Pancreas (tissue), 10 donors: ENCODE results near the gene AUTS2. TPM values are rescaled to one million over a fixed set of nuclear protein-coding genes. Genes with fewer than 3 reads are reported as not detected.

Experiments
- ATAC-seq, 4 donors: fragments of 200-7000 bp; cut with Tn5 transposase; one replicate each; pipeline versions ENCODE4 v1.8.0 to v1.9.1; 2020; ENCODE audit warnings: mild to moderate bottlenecking in 4 of 4, moderate library complexity in 4 of 4
- DNase-seq, 6 donors: peaks; one replicate each; pipeline ENCODE4 v3.0.0-alpha.2; 2020
- FAIRE-seq: peaks from 2 replicates; lab custom pipeline; 2012; peaks lifted over from hg19 to GRCh38; lab: Jason Lieb, UNC
- H3K27ac ChIP-seq, 4 donors: fragments of 200-600 bp; sonication (generic); 1 replicate in 3 of 4; 2 replicates in 1 of 4; pipeline versions ENCODE4 v1.5.0 to v1.8.0; 2020
- H3K27me3 ChIP-seq, 4 donors: fragments of 200-600 bp; one replicate each; pipeline ENCODE4 v1.8.0; 2021
- H3K36me3 ChIP-seq, 3 donors: fragments of 200-600 bp; sonication (generic) in 1 of 3; one replicate each; pipeline versions ENCODE4 v1.5.0 to v1.8.0; 2020 to 2021
- H3K4me1 ChIP-seq, 3 donors: fragments of 200-600 bp; one replicate each; pipeline ENCODE4 v1.8.0; 2021
- H3K4me3 ChIP-seq, 4 donors: fragments of 200-600 bp; sonication (generic) in 2 of 4; one replicate each; pipeline versions ENCODE4 v1.5.0 to v1.8.0; 2020 to 2021
- H3K9me3 ChIP-seq, 4 donors: fragments of 200-600 bp; one replicate each; pipeline ENCODE4 v1.8.0; 2021
- WGBS, 2 donors: extraction: QIAGEN DNeasy Blood & Tissue Kit; methylation state at CpG; one replicate each; pipeline ENCODE4 v1.1.7; 2013; 5-methylcytosine and 5-hydroxymethylcytosine counted together
- intact Hi-C, 3 donors: fragments of 100-400 bp; cut with DNase I; formaldehyde crosslinking; loops; one replicate each; pipeline versions ENCODE4 v1.11.1 to v1.14.2; 2022
- polyA plus RNA-seq, 2 donors: library from polyadenylated mRNA; stranded (reverse); fragments of 200-250 nt; gene quantifications; one replicate each; pipeline ENCODE4 v1.2.3, GENCODE V29; 2013
- total RNA-seq, 6 donors: library from RNA; stranded (reverse); fragmentation: NEBNext Ultra II Directional in 4 of 6; extraction: Animal tissue kit (Norgen Biotek cat#: 25700) in 4 of 6; gene quantifications; one replicate each; pipeline versions ENCODE4 v1.2.1 to v1.2.4, GENCODE V29; 2021 to 2023
- TF ChIP-seq, protein P1 (sequence below), 4 donors: fragments of 200-600 bp; sonication (generic) in 3 of 4; IDR thresholded peaks; one replicate each; pipeline versions ENCODE4 v1.5.0 to v1.8.0; 2021; ENCODE audit warnings: antibody characterized with exemption in 4 of 4
- donor health status: healthy with polysubstance abuse.
- donor health status: DM: no; HTN: no; CAD: no; lungs with moderate emphysema.
- donor health status: DM: no; HTN: no; CAD: no.
- donor health status: control.
- donor health status: control.
- donor health status: Bipolar disorder and iron deficiency.
- donor health status: DM: yes; HTN: yes; CAD: no.
- donor health status: DM: no; HTN: no; CAD: no.
- donor health status: DM: no; HTN: no; CAD: no.
- donor health status: DM: yes; HTN: yes; CAD: no.

The AUTS2 gene
- total and polyA plus RNA-seq, 8 donors = 5.8 to 16.8 (median 9.9) TPM

DNA sequence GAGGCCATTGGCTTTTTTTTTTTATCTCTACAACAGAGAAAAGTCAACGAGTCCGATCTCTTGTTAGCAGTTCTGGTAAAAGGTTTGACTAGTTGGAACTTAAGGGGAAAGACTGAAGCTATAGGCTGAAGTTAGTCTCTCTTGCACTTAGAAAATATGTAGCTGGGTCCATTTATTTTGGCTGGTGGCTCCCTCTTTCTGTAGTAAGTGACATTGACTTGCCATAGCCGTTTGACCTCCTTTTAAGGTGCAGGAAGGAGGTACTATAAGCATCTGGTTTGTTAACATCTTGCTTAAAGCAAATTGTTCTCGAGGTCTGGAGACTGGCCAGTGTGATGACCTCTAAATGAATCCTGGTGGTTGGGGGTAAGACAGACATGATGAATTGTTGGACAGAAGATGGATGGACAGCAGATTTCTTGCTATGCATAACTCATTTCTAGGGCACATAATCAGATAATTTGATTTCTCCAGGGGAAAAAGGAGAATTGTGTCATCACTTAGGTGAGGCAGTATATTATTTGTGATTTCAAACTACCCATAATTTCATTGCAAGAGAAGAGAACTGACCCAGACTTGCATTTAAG lies 1177.4 kb downstream of the AUTS2 start:
- TF ChIP-seq, protein P1, sequence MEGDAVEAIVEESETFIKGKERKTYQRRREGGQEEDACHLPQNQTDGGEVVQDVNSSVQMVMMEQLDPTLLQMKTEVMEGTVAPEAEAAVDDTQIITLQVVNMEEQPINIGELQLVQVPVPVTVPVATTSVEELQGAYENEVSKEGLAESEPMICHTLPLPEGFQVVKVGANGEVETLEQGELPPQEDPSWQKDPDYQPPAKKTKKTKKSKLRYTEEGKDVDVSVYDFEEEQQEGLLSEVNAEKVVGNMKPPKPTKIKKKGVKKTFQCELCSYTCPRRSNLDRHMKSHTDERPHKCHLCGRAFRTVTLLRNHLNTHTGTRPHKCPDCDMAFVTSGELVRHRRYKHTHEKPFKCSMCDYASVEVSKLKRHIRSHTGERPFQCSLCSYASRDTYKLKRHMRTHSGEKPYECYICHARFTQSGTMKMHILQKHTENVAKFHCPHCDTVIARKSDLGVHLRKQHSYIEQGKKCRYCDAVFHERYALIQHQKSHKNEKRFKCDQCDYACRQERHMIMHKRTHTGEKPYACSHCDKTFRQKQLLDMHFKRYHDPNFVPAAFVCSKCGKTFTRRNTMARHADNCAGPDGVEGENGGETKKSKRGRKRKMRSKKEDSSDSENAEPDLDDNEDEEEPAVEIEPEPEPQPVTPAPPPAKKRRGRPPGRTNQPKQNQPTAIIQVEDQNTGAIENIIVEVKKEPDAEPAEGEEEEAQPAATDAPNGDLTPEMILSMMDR (IDR thresholded peaks at IDR 0.05) = no peak
- FAIRE-seq = no peak
- no peaks in the 10 kb centered on the region for H3K27me3 ChIP-seq
- H3K9me3 ChIP-seq = no peaks in the 10 kb centered on the region
- H3K4me3 ChIP-seq = no peak overlapping the region
- no peaks in the 10 kb centered on the region for H3K4me1 ChIP-seq
- no peaks in the 10 kb centered on the region for H3K36me3 ChIP-seq
- intact Hi-C loops = no loop called here
- no peak for ATAC-seq
- WGBS, 2 donors = 63 to 75% methylated on average over 4 of the region's 4 CpGs
- no peak for DNase-seq
- no peak overlapping the region for H3K27ac ChIP-seq

GRCh38 chr7:70776627-70777101 lies 1178.4 kb downstream of the AUTS2 start:
- no peaks in the 10 kb centered on the region for H3K36me3 ChIP-seq
- WGBS, 2 donors = 81 to 82% methylated on average over 7 of the region's 7 CpGs
- TF ChIP-seq, protein P1 (IDR thresholded peaks at IDR 0.05) = no peak
- H3K27me3 ChIP-seq = no peaks in the 10 kb centered on the region
- intact Hi-C loops = no loop called here
- no peaks in the 10 kb centered on the region for H3K4me1 ChIP-seq
- no peak for FAIRE-seq
- H3K9me3 ChIP-seq = no peaks in the 10 kb centered on the region
- no peak overlapping the region for H3K27ac ChIP-seq
- no peak overlapping the region for H3K4me3 ChIP-seq
- no peak for ATAC-seq
- DNase-seq = no peak

DNA sequence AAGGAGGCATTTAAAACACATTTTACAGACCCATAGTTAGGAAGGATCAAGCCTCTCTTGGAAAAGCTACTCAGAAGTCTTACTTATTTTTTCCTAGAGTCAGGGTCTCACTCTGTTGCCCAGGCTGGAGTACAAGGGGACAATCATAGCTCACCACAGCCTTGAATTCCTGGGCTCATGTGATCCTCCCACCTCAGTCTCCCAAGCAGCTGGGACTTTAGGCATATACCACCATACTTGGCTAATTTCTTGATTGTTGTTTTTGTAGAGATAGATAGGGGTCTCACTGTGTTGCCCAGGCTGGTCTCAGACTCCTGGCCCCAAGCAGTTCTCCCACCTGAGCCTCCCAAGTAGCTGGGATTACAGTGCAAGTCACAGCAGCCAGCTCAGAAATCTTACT lies 1179.0 kb downstream of the AUTS2 start:
- no peaks in the 10 kb centered on the region for H3K4me1 ChIP-seq
- ATAC-seq (no peak), FAIRE-seq (no peak), DNase-seq (no peak)
- H3K27me3 ChIP-seq = no peaks in the 10 kb centered on the region
- no peak overlapping the region for H3K27ac ChIP-seq
- peaks cover 0 to 3% (median 0%) of the 10 kb centered on the region in 3 donors for H3K36me3 ChIP-seq
- no peaks in the 10 kb centered on the region for H3K9me3 ChIP-seq
- intact Hi-C loops = no loop called here
- TF ChIP-seq, protein P1 (IDR thresholded peaks at IDR 0.05) = no peak
- no peak overlapping the region for H3K4me3 ChIP-seq

DNA sequence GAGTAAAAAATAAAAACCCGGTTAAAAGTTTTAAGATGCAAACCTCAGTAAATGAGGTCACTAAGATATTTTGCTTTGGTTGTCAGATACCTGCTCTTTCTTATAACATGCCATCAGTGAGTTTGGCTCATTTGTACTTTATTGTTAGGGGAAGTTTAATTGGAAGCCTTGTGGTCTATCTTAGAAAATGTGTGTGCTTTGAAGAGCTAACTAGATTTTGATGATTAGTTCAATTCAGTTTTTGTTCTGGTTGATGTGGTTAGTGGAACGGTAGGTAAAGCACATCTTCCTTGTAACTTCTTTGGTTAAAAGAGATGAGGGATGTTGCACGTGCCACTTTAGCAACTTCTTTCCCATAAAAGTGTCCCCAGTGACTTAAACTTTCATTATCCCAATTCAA lies 1180.3 kb downstream of the AUTS2 start:
- Histone ChIP-seq H3K36me3 (peaks cover 0 to 3% (median 2%) of the 10 kb centered on the region in 3 donors), H3K27me3 (no peaks in the 10 kb centered on the region), H3K9me3 (no peaks in the 10 kb centered on the region), H3K4me3 (no peak overlapping the region), H3K4me1 (no peaks in the 10 kb centered on the region), H3K27ac (no peak overlapping the region)
- intact Hi-C loops = no loop called here
- TF ChIP-seq, protein P1 (IDR thresholded peaks at IDR 0.05) = no peak
- 87 to 92% methylated on average over 3 of the region's 3 CpGs for WGBS, 2 donors
- DNase-seq = no peak
- no peak for ATAC-seq
- no peak for FAIRE-seq

DNA sequence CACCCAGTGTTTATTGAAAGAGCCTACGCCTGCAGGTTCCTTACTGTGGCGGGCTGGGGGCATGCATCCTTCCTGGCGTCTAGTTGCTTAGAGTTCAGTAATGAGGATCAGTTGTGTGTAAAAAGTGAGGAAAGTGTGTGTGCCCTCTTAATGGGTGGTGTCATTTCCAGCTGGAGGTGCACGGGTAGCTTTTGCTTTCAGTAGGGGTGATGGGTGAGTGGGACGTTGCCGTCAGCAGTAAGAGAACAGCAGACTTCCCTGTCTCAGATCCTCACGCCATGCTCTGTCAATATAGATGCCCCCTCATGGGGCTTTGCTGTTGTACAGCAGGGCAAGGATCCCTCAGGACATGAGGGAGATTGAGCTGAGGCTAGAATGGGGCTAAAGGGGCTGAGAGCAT lies 1181.0 kb downstream of the AUTS2 start:
- intact Hi-C loops = no loop called here
- no peak for ATAC-seq
- no peak for DNase-seq
- TF ChIP-seq, protein P1 (IDR thresholded peaks at IDR 0.05) = no peak
- Histone ChIP-seq H3K27me3 (no peaks in the 10 kb centered on the region), H3K27ac (no peak overlapping the region), H3K9me3 (no peaks in the 10 kb centered on the region), H3K4me1 (no peaks in the 10 kb centered on the region), H3K4me3 (no peak overlapping the region), H3K36me3 (peaks cover 0 to 6% (median 3%) of the 10 kb centered on the region in 3 donors)
- FAIRE-seq = no peak
- WGBS, 2 donors = 84 to 89% methylated on average over 7 of the region's 7 CpGs
